BLaER1 (cell line): ENCODE data around the gene TMOD1.

Source experiments
- H3K27ac ChIP-seq: shearing (Covaris generic); formaldehyde crosslinking; 2 replicates; pipeline ENCODE4 v1.8.1; 2022
- H3K27me3 ChIP-seq: shearing (Covaris generic); formaldehyde crosslinking; 2 replicates; pipeline ENCODE4 v1.8.1; 2022
- H3K36me3 ChIP-seq: shearing (Covaris generic); formaldehyde crosslinking; 2 replicates; pipeline ENCODE4 v1.8.1; 2022
- H3K4me1 ChIP-seq: shearing (Covaris generic); formaldehyde crosslinking; 2 replicates; pipeline ENCODE4 v1.8.1; 2022
- H3K4me2 ChIP-seq: shearing (Covaris generic); formaldehyde crosslinking; 2 replicates; pipeline ENCODE4 v1.8.1; 2022
- H3K4me3 ChIP-seq: shearing (Covaris generic); formaldehyde crosslinking; 2 replicates; pipeline ENCODE4 v1.8.1; 2022
- H3K9ac ChIP-seq: shearing (Covaris generic); formaldehyde crosslinking; 2 replicates; pipeline ENCODE4 v1.8.1; 2022
- H3K9me3 ChIP-seq: shearing (Covaris generic); formaldehyde crosslinking; 2 replicates; pipeline ENCODE4 v1.8.1; 2022
- H4K20me1 ChIP-seq: shearing (Covaris generic); formaldehyde crosslinking; 2 replicates; pipeline ENCODE4 v1.8.1; 2022
- Cebpa-rat ChIP-seq: shearing (Covaris generic); IDR thresholded peaks from 2 replicates; pipeline ENCODE4 v1.8.1; 2022

TMOD1 gene

DNA sequence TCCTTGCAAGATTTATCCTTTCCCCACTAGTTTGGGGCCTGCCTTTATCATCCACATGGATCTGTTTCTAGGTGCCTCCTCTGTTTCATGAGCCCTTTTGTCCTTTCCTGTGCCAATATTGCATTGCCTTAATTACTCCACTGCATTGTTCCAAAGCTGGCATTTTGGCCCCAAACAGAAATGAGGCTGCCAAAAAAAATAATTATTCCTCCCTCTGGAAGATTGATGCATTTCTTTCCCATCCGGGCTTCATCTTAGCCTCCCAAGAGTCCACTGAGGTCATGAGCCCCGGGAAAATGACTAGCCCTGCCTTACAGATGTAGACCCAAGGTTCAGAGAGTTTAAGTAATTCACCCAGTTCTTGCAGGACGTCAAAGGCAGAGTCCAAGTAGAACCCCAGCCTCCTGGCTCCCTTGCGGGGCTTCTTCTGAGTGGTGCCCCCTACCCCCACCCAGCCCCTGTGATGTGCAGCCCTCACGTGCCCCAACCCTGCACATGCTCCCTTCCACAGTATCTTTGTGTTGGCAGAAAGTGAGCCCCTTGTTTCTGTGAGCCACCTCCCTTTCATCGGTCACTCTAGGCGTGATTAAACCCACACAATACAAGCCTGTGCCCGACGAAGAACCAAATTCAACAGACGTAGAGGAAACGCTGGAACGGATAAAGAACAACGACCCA lies 62.1 kb downstream of the TMOD1 start:
- Histone ChIP-seq H4K20me1 (no peaks in the 10 kb centered on the region), H3K27ac (no peak overlapping the region), H3K36me3 (no peaks in the 10 kb centered on the region), H3K9ac (no peak overlapping the region), H3K27me3 (no peaks in the 10 kb centered on the region), H3K4me3 (no peak overlapping the region), H3K9me3 (no peaks in the 10 kb centered on the region), H3K4me1 (peaks cover 7% of the 10 kb centered on the region; the same call in 1 of the 2 replicates), H3K4me2 (no peak overlapping the region)
- TF ChIP-seq Cebpa-rat, result no peak

DNA sequence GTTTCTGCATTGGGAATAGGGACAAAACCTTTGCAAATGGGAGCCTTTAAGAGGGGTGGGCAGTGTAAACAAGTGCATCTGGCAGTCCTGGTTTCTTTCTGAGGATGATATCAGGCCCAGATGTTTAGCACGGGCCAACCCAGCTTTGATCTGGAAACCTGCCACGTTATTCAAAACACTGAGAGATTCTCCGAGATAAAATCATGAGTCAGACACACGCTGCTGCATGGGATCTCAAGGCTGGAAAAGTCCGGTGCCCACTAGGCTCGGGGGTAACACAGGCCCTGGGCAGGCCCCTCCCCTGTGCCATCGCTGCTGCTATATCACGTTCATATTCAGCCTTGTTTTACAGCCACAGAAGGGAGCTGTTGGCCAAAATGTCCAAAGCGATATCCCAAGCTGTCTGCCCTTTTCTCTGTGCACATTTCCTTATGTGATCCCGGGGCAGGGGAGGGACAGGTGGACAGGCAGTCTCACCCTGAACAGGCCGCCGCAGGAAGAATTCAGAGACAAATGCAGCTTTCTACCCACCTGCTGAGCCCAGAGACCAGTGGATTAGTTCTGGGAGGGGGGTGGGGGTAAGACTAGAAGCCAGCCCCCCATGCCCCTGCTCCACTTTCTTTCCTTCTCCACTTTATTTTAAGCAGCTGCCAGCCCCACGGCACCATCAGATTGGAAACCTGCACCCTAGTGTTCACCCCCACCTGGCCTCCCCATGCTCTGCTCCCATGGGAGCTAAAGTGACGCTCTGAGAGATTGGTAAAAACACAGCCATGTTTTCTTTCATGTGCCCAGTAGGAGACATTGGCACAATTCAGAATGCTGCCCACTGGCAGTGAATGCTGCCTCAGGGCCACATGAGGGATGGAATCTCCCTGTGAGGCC lies 63.1 kb downstream of the TMOD1 start:
- Histone ChIP-seq H3K27ac (no peak overlapping the region), H3K27me3 (no peaks in the 10 kb centered on the region), H3K36me3 (no peaks in the 10 kb centered on the region), H3K4me1 (no peaks in the 10 kb centered on the region), H3K9ac (no peak overlapping the region), H3K9me3 (no peaks in the 10 kb centered on the region), H4K20me1 (no peaks in the 10 kb centered on the region), H3K4me3 (no peak overlapping the region), H3K4me2 (no peak overlapping the region)
- TF ChIP-seq Cebpa-rat, result no peak

DNA sequence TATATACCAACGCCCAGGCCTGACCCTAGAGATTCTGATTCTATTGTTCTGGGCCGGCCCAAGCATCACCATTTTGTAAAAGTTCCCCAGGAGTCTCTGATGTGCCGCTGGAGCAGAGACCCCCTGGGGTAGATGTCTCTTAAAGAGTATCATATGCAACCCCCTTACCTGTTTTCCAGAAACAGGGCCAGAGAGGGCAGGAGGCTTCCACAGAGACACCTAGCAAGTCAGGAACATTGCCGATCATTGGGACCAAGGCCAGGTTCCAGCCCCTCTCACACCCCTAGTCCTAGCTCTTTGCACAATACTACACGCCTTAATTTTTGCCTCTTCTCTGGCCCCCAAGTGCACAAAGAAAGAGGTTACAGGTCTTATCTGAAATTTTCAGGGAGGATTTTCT lies 63.8 kb downstream of the TMOD1 start:
- H3K36me3 ChIP-seq, result no peaks in the 10 kb centered on the region
- no peak overlapping the region for H3K9ac ChIP-seq
- no peaks in the 10 kb centered on the region for H3K9me3 ChIP-seq

DNA sequence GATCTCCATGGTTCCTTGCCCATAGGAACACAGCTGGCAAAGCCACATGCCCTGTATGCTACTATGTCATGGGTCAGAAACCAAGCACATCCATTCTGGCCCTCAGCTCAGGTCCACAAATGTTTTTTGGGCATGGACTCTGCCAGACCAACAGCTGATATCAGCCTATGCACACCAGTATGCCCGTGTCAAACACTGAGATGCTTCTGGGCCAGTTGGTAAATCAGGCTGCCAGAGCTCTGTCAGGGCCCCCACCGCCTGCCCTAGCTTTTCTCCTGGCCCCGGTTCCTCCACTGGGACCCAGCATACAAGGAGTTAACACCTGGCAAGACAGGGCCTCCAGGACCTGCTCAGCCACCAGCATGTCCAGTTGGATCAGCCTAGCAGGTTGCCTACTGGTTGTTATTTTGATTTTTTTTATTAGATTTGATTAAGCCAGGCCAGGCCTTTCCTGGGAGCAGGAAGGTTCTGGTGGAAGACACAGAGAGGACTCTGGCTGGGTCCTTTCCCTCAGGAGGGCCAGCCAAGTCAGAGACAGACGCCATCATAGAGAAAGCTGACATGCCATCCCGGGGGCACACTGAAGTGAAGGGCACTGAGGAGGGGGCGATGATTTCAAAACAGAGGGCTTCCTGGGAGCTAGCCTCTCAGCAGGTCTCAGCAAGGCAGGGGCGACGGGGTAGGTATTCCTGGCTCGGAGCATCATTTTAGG lies 65.9 kb downstream of the TMOD1 start:
- Histone ChIP-seq H3K4me2 (no peak overlapping the region), H3K9ac (no peak overlapping the region), H4K20me1 (no peaks in the 10 kb centered on the region), H3K27me3 (no peaks in the 10 kb centered on the region), H3K4me3 (no peak overlapping the region), H3K36me3 (no peaks in the 10 kb centered on the region), H3K9me3 (no peaks in the 10 kb centered on the region), H3K4me1 (no peaks in the 10 kb centered on the region), H3K27ac (no peak overlapping the region)
- TF ChIP-seq Cebpa-rat, result no peak

More for the DNA sequence above, 63.8 kb downstream of the TMOD1 start:
- H3K27ac ChIP-seq, result no peak overlapping the region
- H3K4me1 ChIP-seq, result no peaks in the 10 kb centered on the region
- H3K4me2 ChIP-seq, result no peak overlapping the region
- H3K27me3 ChIP-seq, result no peaks in the 10 kb centered on the region
- no peak overlapping the region for H3K4me3 ChIP-seq
- no peak for TF ChIP-seq Cebpa-rat
- no peaks in the 10 kb centered on the region for H4K20me1 ChIP-seq

DNA sequence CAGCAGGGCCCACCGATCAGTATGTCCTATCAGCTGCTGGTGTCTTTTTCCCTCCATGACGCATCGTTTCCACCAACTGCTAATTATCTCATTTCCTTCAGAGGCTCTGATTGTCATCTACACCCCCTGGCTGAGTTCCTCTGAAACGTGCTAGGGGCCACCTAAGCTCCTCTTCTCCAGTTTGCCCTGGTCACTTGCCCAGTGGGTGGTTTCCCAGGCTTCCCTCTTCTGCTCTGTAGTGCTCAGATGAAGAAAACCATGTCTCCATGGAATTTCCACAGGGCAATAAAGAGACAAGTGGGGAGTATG lies 66.4 kb downstream of the TMOD1 start:
- Histone ChIP-seq H3K27ac (no peak overlapping the region), H3K36me3 (no peaks in the 10 kb centered on the region), H3K4me2 (no peak overlapping the region), H3K4me1 (no peaks in the 10 kb centered on the region), H3K27me3 (no peaks in the 10 kb centered on the region), H3K9me3 (no peaks in the 10 kb centered on the region), H3K4me3 (no peak overlapping the region), H4K20me1 (no peaks in the 10 kb centered on the region), H3K9ac (no peak overlapping the region)
- TF ChIP-seq Cebpa-rat, result no peak

DNA sequence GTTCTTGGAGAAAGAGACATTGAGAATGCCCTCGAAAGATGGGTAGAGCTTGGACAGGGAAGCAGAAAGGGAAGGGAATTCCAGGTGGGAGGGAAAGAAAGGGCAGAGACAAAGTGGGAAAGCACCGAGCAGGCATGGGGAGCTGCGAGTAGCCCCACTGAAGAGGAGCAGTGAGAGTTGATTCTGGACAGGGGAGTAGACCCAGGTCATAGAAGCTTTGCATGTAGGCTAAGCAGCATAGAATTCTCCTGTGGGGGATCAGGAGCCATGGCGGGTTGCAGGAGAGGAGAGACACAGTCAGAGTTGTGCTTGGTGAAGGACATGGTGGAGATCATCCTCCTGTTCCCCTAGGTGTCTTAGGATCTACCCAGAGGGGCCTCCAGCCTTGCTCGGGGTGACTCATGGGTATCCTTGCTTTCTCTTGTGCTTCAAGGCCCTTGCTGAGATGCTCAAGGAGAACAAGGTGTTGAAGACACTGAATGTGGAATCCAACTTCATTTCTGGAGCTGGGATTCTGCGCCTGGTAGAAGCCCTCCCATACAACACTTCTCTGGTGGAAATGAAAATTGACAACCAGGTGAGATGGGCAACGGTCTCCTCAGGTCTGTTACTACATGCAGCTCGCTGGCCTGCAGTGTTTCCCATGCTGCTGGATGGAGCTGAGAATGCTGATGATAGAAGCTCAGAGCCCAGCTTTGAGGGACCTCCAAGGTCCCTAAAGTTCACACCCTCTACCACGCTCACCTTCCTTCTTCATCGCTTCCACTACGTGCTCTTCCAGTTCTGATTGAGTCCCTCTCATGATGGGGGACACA lies 67.2 kb downstream of the TMOD1 start:
- Histone ChIP-seq H3K27ac (no peak overlapping the region), H3K9me3 (no peaks in the 10 kb centered on the region), H3K4me2 (no peak overlapping the region), H3K9ac (no peak overlapping the region), H4K20me1 (no peaks in the 10 kb centered on the region), H3K4me1 (no peaks in the 10 kb centered on the region), H3K27me3 (no peaks in the 10 kb centered on the region), H3K36me3 (no peaks in the 10 kb centered on the region), H3K4me3 (no peak overlapping the region)
- no peak for TF ChIP-seq Cebpa-rat

DNA sequence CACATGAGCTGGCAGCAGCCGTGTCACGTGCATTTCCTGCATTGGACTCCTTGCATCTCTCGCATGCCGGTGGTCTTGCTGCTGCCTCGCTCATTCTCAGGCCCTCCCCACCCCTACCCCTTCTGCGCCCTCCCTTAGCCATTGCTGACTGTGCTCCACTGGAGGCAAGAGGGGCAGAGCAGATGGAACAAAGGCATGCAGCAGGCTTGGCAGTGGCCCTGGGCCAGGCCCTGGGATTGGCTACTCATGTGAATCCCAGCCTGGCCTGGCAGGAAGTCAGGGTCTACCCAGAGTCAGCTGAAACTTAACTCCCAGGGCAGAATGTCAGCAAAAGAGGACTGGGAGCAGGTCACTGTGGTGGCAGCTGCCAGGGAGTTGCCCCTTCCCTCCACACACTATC lies 69.4 kb downstream of the TMOD1 start:
- Histone ChIP-seq H3K4me2 (no peak overlapping the region), H3K9me3 (peaks cover 5% of the 10 kb centered on the region; the same call in 1 of the 2 replicates), H3K4me1 (no peaks in the 10 kb centered on the region), H3K36me3 (no peaks in the 10 kb centered on the region), H3K9ac (no peak overlapping the region), H3K4me3 (no peak overlapping the region), H4K20me1 (no peaks in the 10 kb centered on the region), H3K27me3 (no peaks in the 10 kb centered on the region), H3K27ac (no peak overlapping the region)
- TF ChIP-seq Cebpa-rat, result no peak

DNA sequence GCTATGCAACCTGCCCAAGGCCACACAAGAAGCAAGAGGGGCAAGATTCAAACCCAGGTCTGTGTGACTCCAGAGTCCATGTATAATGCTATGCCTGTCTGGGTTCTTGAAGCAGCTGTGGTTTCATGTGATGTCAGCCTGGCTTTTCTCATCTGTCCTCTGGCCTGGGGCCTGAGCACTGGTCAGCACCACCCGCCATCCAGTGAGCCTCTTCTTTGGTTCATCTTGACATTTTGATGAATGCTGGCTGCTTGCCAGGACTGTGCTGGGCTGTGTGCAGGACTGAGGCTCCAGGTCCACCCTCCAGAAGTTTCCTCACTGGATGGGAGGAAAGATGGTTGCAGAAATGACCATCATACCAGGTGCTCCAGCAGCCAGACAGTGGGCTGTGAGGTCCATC lies 70.2 kb downstream of the TMOD1 start:
- H3K4me1 ChIP-seq, result no peaks in the 10 kb centered on the region
- no peak overlapping the region for H3K9ac ChIP-seq
- H3K4me2 ChIP-seq, result no peak overlapping the region
- no peaks in the 10 kb centered on the region for H3K27me3 ChIP-seq
- H3K4me3 ChIP-seq, result no peak overlapping the region
- TF ChIP-seq Cebpa-rat, result no peak
- H3K9me3 ChIP-seq, result peaks cover 5% of the 10 kb centered on the region; the same call in 1 of the 2 replicates
- no peak overlapping the region for H3K27ac ChIP-seq
- H3K36me3 ChIP-seq, result no peaks in the 10 kb centered on the region
- no peaks in the 10 kb centered on the region for H4K20me1 ChIP-seq

DNA sequence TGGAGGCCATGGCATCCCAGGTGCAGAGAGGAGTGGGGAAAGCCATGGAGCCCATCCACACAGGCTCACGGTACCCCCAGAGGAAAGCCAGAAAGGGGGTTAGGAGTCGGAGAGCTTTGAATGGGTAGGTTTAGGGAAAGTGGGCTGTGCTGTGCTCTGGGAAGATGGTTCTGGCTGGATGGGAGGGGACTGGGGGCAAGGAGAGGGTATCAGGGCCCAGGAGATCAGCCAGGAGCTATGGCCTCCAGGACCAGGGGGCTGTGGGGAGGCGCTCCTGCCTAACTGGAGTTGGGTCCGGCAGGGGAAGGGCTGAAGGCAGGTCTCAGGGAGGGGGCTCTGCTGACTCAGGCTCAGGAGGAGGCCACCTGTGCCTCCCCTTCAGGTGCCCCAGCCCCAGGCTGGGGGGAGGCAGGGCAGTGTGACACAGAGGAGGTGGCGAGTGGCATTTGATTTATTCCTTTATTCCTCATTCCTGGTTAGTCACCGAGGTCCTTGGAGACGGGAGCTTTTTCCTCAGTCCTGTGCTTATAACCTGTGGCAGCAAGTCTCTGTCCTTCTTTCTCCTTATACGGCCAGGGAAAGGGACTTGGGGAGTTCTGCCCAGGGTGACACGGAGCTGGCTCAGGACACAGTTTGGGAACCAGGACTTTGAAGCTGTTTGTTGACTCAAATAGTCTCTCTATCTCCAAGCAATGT lies 70.9 kb downstream of the TMOD1 start:
- no peaks in the 10 kb centered on the region for H3K27me3 ChIP-seq
- no peaks in the 10 kb centered on the region for H3K4me1 ChIP-seq
- H3K36me3 ChIP-seq, result no peaks in the 10 kb centered on the region
- H3K4me3 ChIP-seq, result no peak overlapping the region
- H3K27ac ChIP-seq, result no peak overlapping the region
- H3K4me2 ChIP-seq, result no peak overlapping the region
- no peak for TF ChIP-seq Cebpa-rat
- H4K20me1 ChIP-seq, result no peaks in the 10 kb centered on the region
- peaks cover 5% of the 10 kb centered on the region; the same call in 1 of the 2 replicates for H3K9me3 ChIP-seq
- no peak overlapping the region for H3K9ac ChIP-seq
